GM19035 (cell line): ENCODE results near the gene CDKN2AIPNL.
"Not testable (repeated sequence)": the region's sequence is repeated elsewhere in the genome, so short reads cannot be mapped to it uniquely, and the experiment has no call there.

Source experiments
- ATAC-seq: cut with Tn5 transposase; IDR thresholded peaks from one replicate; pipeline ENCODE4 v1.9.1; 2021; ENCODE audit not compliant: unreplicated experiment

CDKN2AIPNL gene

DNA sequence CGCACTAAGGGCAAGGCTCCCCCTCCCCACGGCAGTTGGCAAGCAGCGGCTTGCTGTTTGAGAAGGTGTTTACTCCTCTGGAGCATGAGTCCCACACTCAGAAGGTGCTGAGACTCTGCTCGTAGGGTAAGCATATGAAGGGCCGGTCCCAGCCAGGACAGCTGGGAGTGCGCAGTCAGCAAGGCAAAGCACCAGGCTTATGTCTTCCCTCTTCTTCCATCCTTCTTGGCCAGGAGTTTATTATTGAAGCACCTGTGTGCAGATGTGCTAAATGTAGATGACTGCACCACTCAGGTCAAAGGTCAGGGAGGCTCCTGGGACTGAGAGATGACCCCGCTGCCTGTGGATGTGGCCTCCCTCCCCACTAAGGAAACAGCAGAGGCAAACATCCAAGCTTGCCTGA, 27.0 kb upstream of the CDKN2AIPNL start:
- no peak for ATAC-seq

DNA sequence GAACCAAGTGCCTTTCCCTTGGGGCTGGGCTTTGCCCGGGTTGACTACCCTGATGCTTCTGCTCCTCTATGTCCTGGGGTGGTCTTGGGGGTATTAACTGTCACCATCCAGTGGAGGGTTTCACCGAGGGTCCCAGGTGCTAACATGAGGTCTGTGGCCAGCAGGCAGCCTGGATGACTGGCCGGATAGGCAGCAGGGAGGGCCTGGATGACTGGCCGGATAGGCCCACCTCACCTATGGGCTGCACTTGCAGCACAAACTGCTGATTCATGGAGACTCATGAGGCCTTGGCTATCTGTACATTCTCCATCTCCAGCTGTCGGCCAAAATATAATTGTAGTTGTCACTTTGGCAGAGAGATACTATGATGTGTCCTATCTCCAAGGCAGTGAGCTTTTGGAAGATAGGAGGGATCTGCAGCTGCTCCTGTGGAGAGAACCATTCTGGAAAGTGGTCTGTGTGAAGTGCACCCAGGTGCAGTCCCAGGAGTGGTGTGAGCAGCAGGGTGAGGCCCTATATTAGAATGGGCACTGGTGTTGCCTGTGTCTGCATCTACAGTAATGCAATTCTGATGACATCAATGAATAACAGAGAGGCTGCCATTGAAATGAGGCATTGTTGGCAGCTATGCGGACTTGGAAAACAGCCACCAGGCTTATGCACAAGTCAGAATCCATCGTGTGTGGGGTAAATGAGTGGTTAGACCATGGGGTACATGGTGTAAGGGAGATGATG, 26.3 kb upstream of the CDKN2AIPNL start:
- no peak for ATAC-seq

DNA sequence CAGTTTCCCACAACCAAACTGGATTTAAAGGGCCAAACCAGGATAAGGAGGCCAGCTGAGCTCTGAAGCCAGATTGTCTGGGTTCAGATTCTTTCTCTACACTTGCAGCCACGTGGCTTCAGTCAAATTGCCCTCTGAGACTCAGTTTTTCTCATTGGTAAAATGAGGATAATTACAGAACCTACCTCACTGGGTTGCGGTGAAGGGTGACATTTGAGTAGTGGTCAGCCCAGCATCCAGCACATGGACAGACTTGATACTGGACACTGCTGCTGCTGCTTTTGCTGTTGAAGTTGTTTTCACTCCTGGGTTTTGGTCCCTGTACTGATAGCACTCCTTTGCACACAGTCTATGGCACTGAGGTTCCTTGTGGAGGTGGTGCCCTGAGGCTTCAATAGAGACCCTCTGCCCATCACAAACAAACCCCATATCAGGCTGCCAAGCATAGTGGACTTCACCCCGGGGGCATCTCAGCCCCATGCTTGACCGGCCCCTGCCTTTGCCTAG, 25.7 kb upstream of the CDKN2AIPNL start:
- no peak for ATAC-seq

DNA sequence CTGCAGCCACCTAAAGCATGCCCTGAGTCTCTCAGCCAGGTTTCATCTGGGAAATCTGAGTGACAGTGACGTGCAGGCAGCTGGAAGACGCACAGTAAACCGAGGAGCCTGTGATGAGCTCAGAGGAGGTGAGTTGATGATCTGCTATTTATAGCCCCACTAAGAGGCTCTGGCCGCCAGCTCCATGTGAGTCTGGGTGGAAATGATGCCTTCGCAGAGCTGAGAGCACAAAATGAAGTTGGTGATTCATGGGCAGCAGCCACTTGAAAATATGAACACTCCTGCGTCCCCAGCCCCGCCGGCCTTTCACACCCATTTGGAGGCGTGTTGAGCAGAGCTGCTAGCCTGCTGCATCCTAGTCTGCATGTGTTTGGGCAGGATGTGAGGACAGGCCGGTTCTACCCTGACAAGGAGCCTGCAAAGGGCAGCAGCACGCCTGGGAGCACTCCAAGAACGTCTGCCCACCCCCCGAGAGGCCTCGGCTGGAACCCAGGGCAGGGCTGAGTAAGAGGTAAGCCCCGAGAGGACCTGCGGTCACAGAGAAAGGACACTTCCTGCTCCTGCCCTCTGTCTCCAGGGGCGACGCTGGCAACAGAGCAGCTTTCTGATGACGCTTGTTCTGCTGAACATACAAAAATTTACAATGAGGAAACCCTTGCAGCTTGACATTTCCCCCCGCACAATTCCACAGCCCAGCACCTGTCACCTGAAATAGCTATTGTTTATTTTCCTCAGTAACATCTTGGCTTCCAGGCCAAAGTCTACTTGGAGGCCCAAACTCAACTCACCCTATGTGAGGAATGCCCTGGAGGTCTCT, 25.1 kb upstream of the CDKN2AIPNL start:
- ATAC-seq = peak; percentile 76

- ATAC-seq = no peak
These were observed 23.9 kb upstream of the CDKN2AIPNL start for GRCh38 chr5:134435560-134435959.

- ATAC-seq = no peak
These were observed 21.1 kb upstream of the CDKN2AIPNL start for GRCh38 chr5:134432677-134433359.

- no peak for ATAC-seq
These were observed 20.5 kb upstream of the CDKN2AIPNL start for GRCh38 chr5:134432174-134432573.

- no peak for ATAC-seq
These were observed 18.4 kb upstream of the CDKN2AIPNL start for GRCh38 chr5:134430001-134430569.

DNA sequence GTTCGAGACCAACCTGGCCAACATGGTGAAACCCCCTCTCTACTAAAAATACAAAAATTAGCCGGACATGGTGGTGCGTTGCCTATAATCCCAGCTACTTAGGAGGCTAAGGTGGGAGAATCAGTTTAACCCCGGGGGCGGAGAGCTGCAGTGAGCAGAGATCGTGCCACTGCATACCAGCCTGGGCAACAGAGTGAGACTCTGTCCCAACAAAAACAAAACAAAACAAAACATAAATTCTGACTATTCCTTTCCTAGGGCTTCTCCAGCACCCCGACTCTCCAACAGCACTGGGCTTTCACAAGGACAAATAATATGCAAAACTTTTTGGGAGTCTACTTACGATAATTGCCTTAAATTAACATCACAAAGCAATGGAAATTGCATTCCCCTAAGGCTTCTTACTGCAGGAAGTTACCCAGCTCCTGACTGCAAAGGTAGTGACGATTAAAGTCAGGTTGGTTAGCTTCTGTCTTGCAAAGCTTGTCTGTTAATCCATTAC, 15.9 kb upstream of the CDKN2AIPNL start:
- no peak for ATAC-seq

GRCh38 chr5:134426361-134426760, 14.7 kb upstream of the CDKN2AIPNL start:
- no peak for ATAC-seq

DNA sequence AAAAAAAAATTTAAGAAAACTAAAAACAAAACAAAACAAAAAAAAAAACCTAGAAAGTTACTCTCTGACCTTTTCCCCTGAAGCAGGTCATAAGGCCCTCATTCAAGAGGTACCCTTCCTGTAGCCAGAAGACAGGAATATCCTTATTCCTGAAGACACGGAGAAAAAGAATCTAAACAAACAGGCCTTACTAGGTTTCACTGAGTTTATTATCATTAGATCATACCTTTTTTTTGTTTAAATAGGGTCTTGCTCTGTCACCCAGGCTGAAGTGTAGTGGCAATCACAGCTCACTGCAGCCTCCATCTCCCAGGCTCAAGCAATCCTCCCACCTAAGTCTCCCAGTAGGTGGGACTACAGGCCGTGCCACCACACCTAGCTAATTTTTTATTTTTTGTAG, 11.7 kb upstream of the CDKN2AIPNL start:
- ATAC-seq = no peak

- ATAC-seq = no peak
These were observed 11.2 kb upstream of the CDKN2AIPNL start for GRCh38 chr5:134422791-134423365.

DNA sequence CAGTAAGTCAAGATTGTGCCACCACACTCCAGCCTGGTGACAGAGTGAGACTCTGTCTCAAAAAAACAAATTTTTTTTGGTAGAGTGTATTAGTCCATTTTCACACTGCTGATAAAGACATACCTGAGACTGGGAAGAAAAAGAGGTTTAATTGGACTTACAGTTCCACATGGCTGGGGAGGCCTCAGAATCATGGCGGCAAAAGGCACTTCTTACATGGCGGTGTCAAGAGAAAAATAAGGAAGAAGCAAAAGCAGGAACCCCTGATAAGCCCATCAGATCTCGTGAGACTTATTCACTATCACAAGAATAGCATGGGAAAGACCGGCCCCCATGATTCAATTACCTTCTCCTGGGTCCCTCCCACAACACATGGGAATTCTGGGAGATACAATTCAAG, 9.4 kb upstream of the CDKN2AIPNL start:
- not testable (repeated sequence) for ATAC-seq

GRCh38 chr5:134420343-134420742, 8.7 kb upstream of the CDKN2AIPNL start:
- ATAC-seq = no peak

DNA sequence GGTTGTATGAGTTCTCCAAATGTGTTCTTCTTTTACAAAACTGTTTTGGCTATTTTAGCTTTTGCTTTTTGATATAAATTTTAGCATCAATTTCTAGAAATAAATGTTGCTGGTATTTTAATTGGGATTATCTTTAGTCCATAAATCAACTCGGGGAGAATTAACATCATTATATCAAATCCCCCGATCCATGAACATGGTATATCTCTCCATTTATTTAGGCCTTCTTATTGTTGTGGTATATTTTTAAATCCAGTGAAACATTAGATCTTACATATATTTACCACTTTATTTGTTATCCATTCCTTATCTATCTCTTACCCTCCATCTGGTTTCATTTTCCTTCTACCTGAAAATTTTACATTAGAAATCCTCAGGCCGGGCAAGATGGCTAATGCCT, 7.3 kb upstream of the CDKN2AIPNL start:
- ATAC-seq = no peak

- ATAC-seq = no peak
These were observed 6.0 kb upstream of the CDKN2AIPNL start for GRCh38 chr5:134417707-134418106.

GRCh38 chr5:134413046-134413445, 1.4 kb upstream of the CDKN2AIPNL start:
- ATAC-seq = no peak

DNA sequence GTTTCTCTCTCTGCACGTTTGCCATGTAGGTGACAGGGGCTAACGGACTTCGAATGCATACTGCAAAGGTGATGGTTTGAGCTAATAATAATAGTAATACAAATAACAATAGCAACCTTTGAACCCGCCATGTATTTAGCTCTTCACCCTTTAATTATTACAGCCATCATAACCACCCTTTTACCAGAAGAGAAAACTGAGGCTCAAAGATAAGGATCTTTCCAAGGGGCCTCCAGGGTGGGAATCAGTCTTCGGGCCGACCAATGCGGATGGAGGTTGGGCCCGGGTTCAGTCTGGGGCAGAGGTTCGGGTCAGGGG, 494 bp downstream of the CDKN2AIPNL start:
- ATAC-seq = no peak

GRCh38 chr5:134410822-134411221, 859 bp downstream of the CDKN2AIPNL start:
- no peak for ATAC-seq

- ATAC-seq = no peak
These were observed 2.4 kb downstream of the CDKN2AIPNL start for GRCh38 chr5:134409321-134409720.

DNA sequence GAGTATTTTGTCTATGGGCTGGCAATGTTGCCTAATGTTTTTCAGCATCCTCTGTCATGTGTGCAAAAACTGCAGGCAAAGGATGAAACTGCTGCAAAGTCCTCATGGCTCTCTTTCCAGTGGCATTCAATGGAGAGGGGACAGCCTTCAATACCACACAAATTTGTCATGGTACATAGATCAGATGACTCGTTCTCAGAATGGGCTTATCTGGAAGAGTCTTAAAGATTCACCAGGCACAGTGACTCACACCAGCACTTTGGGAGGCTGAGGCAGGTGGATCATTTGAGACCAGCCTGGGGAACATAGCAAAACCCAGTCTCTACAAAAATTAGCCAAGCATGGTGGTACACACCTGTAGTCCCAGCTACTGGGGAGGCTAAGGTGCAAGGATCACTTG, 5.3 kb downstream of the CDKN2AIPNL start:
- ATAC-seq = no peak
